SK-N-SH (cell line): ENCODE results near the gene ELF5. TPM values are rescaled to one million over a fixed set of nuclear protein-coding genes. Genes with fewer than 3 reads are reported as not detected.

ENCODE experiments used
- CTCF ChIA-PET: fragments of 300-600, 350-600 bp; formaldehyde crosslinking; extraction: SDS; loops from one replicate; lab custom pipeline; 2021; lab: Yijun Ruan, JAX
- POLR2A ChIA-PET: fragments of 350-600 bp; sonication (Branson Sonifier 250); formaldehyde crosslinking; extraction: SDS; loops from one replicate; lab custom pipeline; 2020; ENCODE audit warnings: antibody characterized with exemption, inconsistent platforms; lab: Yijun Ruan, JAX
- DNase-seq: peaks from one replicate; pipeline ENCODE4 v3.0.0; 2012
- H2AFZ ChIP-seq: fragments of 200-600 bp; sonication (generic); 2 replicates; pipeline ENCODE4 v1.8.1; 2016; ENCODE audit warnings: antibody characterized with exemption, mild to moderate bottlenecking, low read depth
- H3F3A ChIP-seq: fragments of 200-600 bp; sonication (generic); replicated peaks from 2 replicates; pipeline ENCODE3; 2016; ENCODE audit warnings: antibody characterized with exemption, mild to moderate bottlenecking; ENCODE audit not compliant: insufficient read depth
- H3K27ac ChIP-seq, 2 experiments: fragments of 200-500 bp in 1 of 2; fragments of 200-600 bp in 1 of 2; sonication (Bioruptor generic) in 1 of 2; sonication (generic), shearing (Covaris generic) in 1 of 2; 2 replicates each; pipeline versions ENCODE4 v1.5.1 to v1.6.1; 2014 to 2016; ENCODE audit warnings: low read depth in 2 of 2, inconsistent platforms in 1 of 2, low read length in 1 of 2, mild to moderate bottlenecking in 1 of 2, mixed read lengths in 1 of 2
- H3K27me3 ChIP-seq: fragments of 200-600 bp; sonication (generic), shearing (Covaris generic); 2 replicates; pipeline ENCODE4 v1.6.1; 2016; ENCODE audit warnings: mixed run types; ENCODE audit not compliant: insufficient read depth
- H3K36me3 ChIP-seq, 2 experiments: fragments of 200-500 bp in 1 of 2; fragments of 200-600 bp in 1 of 2; sonication (Bioruptor generic) in 1 of 2; sonication (generic) in 1 of 2; replicated peaks in 1 of 2; 2 replicates each; pipeline versions ENCODE3 to v1.5.1; 2014 to 2016; ENCODE audit warnings: low read length in 1 of 2, mild to moderate bottlenecking in 1 of 2; ENCODE audit not compliant: insufficient read depth in 2 of 2, control insufficient read depth in 1 of 2
- H3K4me1 ChIP-seq, 2 experiments: fragments of 200-500 bp in 1 of 2; fragments of 200-600 bp in 1 of 2; sonication (Bioruptor generic) in 1 of 2; sonication (generic), shearing (Covaris generic) in 1 of 2; 2 replicates each; pipeline versions ENCODE4 v1.5.1 to v1.6.1; 2014 to 2016; ENCODE audit warnings: low read depth in 1 of 2, low read length in 1 of 2, mixed run types in 1 of 2; ENCODE audit not compliant: insufficient read depth in 2 of 2, control insufficient read depth in 1 of 2
- H3K4me2 ChIP-seq: fragments of 200-600 bp; sonication (generic), shearing (Covaris generic); 2 replicates; pipeline ENCODE4 v1.6.1; 2017; ENCODE audit warnings: mixed run types
- H3K4me3 ChIP-seq, 2 experiments: fragments of 200-500 bp in 1 of 2; fragments of 200-600 bp in 1 of 2; sonication (Bioruptor generic) in 1 of 2; sonication (generic), shearing (Covaris generic) in 1 of 2; 2 replicates each; pipeline versions ENCODE4 v1.5.1 to v1.8.1; 2014 to 2016; ENCODE audit warnings: low read depth in 2 of 2, inconsistent platforms in 1 of 2, low read length in 1 of 2, mild to moderate bottlenecking in 1 of 2, mixed read lengths in 1 of 2, moderate library complexity in 1 of 2
- H3K79me2 ChIP-seq: fragments of 200-600 bp; sonication (generic); 2 replicates; pipeline ENCODE4 v1.8.1; 2017; ENCODE audit warnings: mild to moderate bottlenecking; ENCODE audit not compliant: insufficient read depth
- H3K9ac ChIP-seq: fragments of 200-600 bp; sonication (generic); 2 replicates; pipeline ENCODE4 v1.6.1; 2017; ENCODE audit warnings: mixed run types
- H3K9me2 ChIP-seq: fragments of 200-600 bp; sonication (generic); 2 replicates; pipeline ENCODE4 v1.6.1; 2017; ENCODE audit warnings: mixed run types
- H3K9me3 ChIP-seq: fragments of 200-600 bp; sonication (generic); 2 replicates; pipeline ENCODE4 v1.6.1; 2017; ENCODE audit warnings: mixed run types, mild to moderate bottlenecking, moderate library complexity
- H4K20me1 ChIP-seq: fragments of 200-600 bp; sonication (generic); 2 replicates; pipeline ENCODE4 v1.6.1; 2017; ENCODE audit warnings: mild to moderate bottlenecking, mixed run types; ENCODE audit not compliant: insufficient read depth
- EZH2phosphoT487 ChIP-seq: fragments of 200-600 bp; sonication (generic); IDR thresholded peaks from 2 replicates; pipeline ENCODE4 v1.6.1; 2017; ENCODE audit warnings: low read depth, mixed run types, mild to moderate bottlenecking, antibody characterized with exemption, moderate library complexity, borderline replicate concordance
- FOXJ3 ChIP-seq: sonication (generic); formaldehyde crosslinking; IDR thresholded peaks from 2 replicates; pipeline ENCODE4 v1.5.1; 2020; ENCODE audit warnings: mild to moderate bottlenecking, missing genetic modification reagents
- FOXM1 ChIP-seq: IDR thresholded peaks from 2 replicates; pipeline ENCODE4 v1.4.0; 2012; ENCODE audit warnings: low read depth, mild to moderate bottlenecking
- GABPA ChIP-seq: IDR thresholded peaks from 2 replicates; pipeline ENCODE4 v1.4.0; 2012; ENCODE audit warnings: low read depth, mild to moderate bottlenecking
- MEF2A ChIP-seq: IDR thresholded peaks from 2 replicates; pipeline ENCODE4 v1.4.0; 2012; ENCODE audit warnings: low read depth, borderline replicate concordance
- MXI1 ChIP-seq: IDR thresholded peaks from 2 replicates; pipeline ENCODE4 v1.6.1; 2012; ENCODE audit warnings: mild to moderate bottlenecking, low read depth, low read length, improper control_type of control experiment
- NFIC ChIP-seq: IDR thresholded peaks from 2 replicates; pipeline ENCODE4 v1.4.0; 2012; ENCODE audit warnings: borderline replicate concordance
- NRF1 ChIP-seq: IDR thresholded peaks from 2 replicates; pipeline ENCODE4 v1.6.1; 2012; ENCODE audit warnings: low read depth, mild to moderate bottlenecking, low read length
- POLR2AphosphoS5 ChIP-seq: IDR thresholded peaks from 2 replicates; pipeline ENCODE4 v1.6.1; 2012; ENCODE audit warnings: low read depth, low read length
- REST ChIP-seq: IDR thresholded peaks from 2 replicates; pipeline ENCODE4 v1.6.1; 2012; ENCODE audit warnings: mild to moderate bottlenecking, low read depth, low read length, moderate library complexity
- RFX5 ChIP-seq: IDR thresholded peaks from 2 replicates; pipeline ENCODE4 v1.6.1; 2012; ENCODE audit warnings: mild to moderate bottlenecking, improper control_type of control experiment, low read length
- RXRA ChIP-seq: IDR thresholded peaks from 2 replicates; pipeline ENCODE4 v1.4.0; 2012; ENCODE audit warnings: low read depth, mild to moderate bottlenecking, borderline replicate concordance
- SMC3 ChIP-seq: IDR thresholded peaks from 2 replicates; pipeline ENCODE4 v1.6.1; 2012; ENCODE audit warnings: low read depth, low read length, improper control_type of control experiment
- TAF1 ChIP-seq: IDR thresholded peaks from 2 replicates; pipeline ENCODE4 v1.6.1; 2012; ENCODE audit warnings: low read depth, mild to moderate bottlenecking, low read length, moderate library complexity, borderline replicate concordance
- TCF12 ChIP-seq: IDR thresholded peaks from 2 replicates; pipeline ENCODE4 v1.4.0; 2012
- TEAD4 ChIP-seq: IDR thresholded peaks from 2 replicates; pipeline ENCODE4 v1.4.0; 2012; ENCODE audit warnings: mild to moderate bottlenecking, borderline replicate concordance; ENCODE audit not compliant: insufficient read depth
- USF2 ChIP-seq: fragments of 150-350 bp; IDR thresholded peaks from 2 replicates; pipeline ENCODE4 v1.6.1; 2017; ENCODE audit warnings: antibody characterized with exemption, low read length, low read depth, borderline replicate concordance
- YY1 ChIP-seq: IDR thresholded peaks from 2 replicates; pipeline ENCODE4 v1.4.0; 2012; ENCODE audit warnings: low read depth, mild to moderate bottlenecking
- polyA plus RNA-seq, 3 experiments: library from polyadenylated mRNA; depleted of rRNA; stranded (reverse); fragments of >200 nt; gene quantifications; 2 replicates each; pipeline ENCODE4 v1.2.3, GENCODE V29; 2012
- TF ChIP-seq, protein P1 (sequence below): fragments of 150-350 bp; IDR thresholded peaks from 2 replicates; pipeline ENCODE4 v1.6.1; 2016; ENCODE audit warnings: mild to moderate bottlenecking, low read depth, low read length

ELF5 gene
- polyA plus RNA-seq, 1 of the 3 experiments (the other 2 are of a cell fraction): not detected

DNA sequence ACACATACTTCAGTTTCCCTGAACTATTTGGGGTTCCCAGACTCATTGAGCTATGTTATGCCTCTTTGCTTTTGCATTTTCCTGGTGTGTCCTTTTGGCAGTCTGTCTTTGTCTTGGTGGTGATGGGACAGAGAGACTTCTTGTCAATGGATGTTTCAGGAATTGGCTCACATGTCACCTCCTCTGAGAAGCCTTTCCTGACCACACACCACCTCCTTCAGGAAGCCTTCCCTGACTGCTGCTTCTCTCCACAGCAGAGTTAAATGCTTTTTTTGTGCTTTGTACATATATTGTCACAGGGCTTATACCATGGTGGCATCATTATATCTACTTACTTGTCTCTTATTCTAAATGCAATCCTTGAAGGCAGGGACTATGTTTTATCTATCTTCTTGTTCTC lies 28.5 kb upstream of the ELF5 start:
- DNase-seq: no peak
- H3K4me1 ChIP-seq: no peaks in the 10 kb centered on the region
- TF ChIP-seq FOXM1: no peak
- no peak for TF ChIP-seq SMC3
- TF ChIP-seq EZH2phosphoT487: no peak
- no peak for TF ChIP-seq POLR2AphosphoS5
- TF ChIP-seq MXI1: no peak
- no peak for TF ChIP-seq USF2
- TF ChIP-seq REST: no peak
- TF ChIP-seq, protein P1, sequence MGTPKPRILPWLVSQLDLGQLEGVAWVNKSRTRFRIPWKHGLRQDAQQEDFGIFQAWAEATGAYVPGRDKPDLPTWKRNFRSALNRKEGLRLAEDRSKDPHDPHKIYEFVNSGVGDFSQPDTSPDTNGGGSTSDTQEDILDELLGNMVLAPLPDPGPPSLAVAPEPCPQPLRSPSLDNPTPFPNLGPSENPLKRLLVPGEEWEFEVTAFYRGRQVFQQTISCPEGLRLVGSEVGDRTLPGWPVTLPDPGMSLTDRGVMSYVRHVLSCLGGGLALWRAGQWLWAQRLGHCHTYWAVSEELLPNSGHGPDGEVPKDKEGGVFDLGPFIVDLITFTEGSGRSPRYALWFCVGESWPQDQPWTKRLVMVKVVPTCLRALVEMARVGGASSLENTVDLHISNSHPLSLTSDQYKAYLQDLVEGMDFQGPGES: no peak
- no peak for TF ChIP-seq TAF1
- TF ChIP-seq FOXJ3 (CRISPR knock-in tag): no peak
- no peak for TF ChIP-seq TEAD4
- no peak for TF ChIP-seq NRF1
- TF ChIP-seq RFX5: no peak
- no peak for TF ChIP-seq MEF2A
- TF ChIP-seq TCF12: no peak
- TF ChIP-seq YY1: no peak
- TF ChIP-seq GABPA: no peak
- no peak for TF ChIP-seq NFIC
- no peak for TF ChIP-seq RXRA
- H3F3A ChIP-seq: no peaks in the 10 kb centered on the region
- H3K9me2 ChIP-seq: no peaks in the 10 kb centered on the region
- H3K36me3 ChIP-seq: no peaks in the 10 kb centered on the region
- no peaks in the 10 kb centered on the region for H3K79me2 ChIP-seq
- no peak overlapping the region for H3K4me3 ChIP-seq
- ChIA-PET POLR2A (interaction anchor here (0.6 kb wide), 1 partner anchor 1431 kb away, joined by 5 read pairs; no protein-coding TSS in a partner anchor), CTCF (interaction anchor here (1.0 kb wide), 1 partner anchor 871 kb away, joined by 3 read pairs; no protein-coding TSS in a partner anchor)
- H3K27me3 ChIP-seq: peaks cover 45% of the 10 kb centered on the region
- H4K20me1 ChIP-seq: no peaks in the 10 kb centered on the region
- H2AFZ ChIP-seq: no peak overlapping the region
- H3K9ac ChIP-seq: no peak overlapping the region
- no peaks in the 10 kb centered on the region for H3K9me3 ChIP-seq
- no peak overlapping the region for H3K4me2 ChIP-seq
- no peak overlapping the region for H3K27ac ChIP-seq
